HG03457 (cell line): ENCODE results near the gene ZBTB48.
"Not testable (repeated sequence)": the region's sequence is repeated elsewhere in the genome, so short reads cannot be mapped to it uniquely, and the experiment has no call there.

Experiments
- ATAC-seq: cut with Tn5 transposase; IDR thresholded peaks from one replicate; pipeline ENCODE4 v1.9.1; 2021; ENCODE audit warnings: moderate number of reproducible peaks; ENCODE audit not compliant: unreplicated experiment

The ZBTB48 gene

DNA sequence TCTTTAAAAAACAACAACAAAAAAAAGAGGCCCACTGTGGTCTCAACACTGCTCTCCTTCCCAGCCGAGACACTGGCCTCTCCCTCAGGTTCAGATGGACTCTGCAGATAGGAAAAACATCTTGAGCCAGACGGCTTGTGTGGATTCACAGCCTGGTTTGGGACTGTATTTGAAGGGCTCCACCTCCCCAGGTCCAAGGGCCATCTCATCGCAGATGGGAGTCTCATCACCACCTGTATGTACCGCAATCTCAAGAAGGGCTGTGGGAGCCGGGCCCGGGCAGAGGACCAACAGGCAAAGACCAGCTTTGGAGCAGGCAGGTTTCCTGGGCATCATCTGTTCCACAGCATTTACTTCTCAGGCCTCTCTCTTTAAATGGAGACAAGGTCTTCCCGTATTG lies 10.3 kb downstream of the ZBTB48 start:
- no peak for ATAC-seq

GRCh38 chr1:6591222-6591621 lies 11.4 kb downstream of the ZBTB48 start:
- ATAC-seq, result no peak

DNA sequence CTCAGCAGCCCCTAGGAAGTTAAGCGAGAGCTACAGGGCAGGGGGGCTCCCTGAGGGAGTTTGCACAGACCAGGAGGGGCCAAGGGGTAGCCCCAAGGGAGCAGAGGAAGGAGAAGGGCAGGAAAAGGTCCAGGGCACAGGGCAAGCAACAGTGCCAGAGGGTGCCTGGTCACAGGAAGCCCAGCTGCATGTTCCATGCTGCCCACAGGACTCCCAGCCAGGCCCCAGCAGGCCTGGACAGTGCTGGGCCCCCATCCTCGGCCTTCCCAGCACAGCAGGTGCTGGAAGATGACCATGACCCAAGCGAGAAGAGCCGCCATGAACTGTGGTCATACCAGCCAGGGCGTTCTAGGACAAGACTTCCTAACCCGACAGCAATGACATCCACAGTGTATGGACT lies 11.8 kb downstream of the ZBTB48 start:
- ATAC-seq, result no peak

DNA sequence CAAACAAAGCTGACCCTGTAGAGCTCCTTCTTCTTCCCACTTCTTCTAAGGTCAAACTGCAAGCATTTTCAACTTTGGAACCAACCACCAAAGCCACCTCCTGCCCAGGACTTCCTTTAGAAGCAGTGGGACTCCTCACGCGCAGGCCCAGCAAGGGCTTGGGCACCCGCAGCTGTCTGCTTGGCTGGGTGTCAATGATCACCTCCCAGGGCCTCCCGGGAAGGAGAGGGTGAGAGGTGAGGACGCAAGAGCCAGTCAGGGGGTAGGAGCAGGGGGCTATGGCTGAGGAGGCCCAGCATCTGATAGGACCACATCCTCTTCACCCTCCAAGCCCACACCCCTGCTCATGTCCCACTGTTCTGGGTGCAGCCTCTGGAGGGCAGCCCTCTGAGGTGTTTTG lies 12.6 kb downstream of the ZBTB48 start:
- ATAC-seq, result no peak

DNA sequence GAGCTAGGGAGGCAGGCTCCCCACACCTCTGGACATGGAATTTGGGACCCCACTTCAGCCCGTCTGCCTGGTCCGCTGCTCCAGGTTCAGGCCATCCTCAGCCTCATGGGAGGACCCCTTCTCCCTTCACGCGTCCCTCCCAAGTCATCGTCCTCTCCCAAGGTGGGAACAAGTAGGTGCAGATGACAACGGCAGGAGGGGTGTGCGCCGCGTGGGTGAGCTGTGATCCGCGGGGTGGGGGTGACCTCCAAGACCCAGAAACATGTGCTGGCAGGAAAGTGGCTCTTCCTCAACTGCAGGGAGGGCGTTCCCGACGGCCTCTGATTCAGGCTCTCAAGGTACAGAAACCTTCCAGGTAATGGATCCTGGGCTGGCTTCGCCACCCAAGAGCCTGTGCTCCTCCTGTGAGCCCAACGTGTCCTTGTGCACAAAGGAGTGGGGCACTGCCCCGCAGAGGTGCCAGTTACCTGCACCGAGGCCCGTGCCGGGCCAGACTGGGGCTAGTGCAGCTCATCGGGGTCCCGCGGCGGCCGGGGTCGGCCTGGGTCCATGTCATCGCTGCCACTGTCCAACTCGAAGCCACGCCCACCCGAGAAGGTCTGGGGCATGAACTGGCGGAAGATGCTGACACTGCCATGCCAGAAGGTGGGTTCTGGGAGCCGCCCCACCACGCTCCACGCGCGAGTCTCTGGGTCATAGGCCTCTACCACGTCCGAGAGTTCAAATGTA lies 13.2 kb downstream of the ZBTB48 start:
- no peak for ATAC-seq

DNA sequence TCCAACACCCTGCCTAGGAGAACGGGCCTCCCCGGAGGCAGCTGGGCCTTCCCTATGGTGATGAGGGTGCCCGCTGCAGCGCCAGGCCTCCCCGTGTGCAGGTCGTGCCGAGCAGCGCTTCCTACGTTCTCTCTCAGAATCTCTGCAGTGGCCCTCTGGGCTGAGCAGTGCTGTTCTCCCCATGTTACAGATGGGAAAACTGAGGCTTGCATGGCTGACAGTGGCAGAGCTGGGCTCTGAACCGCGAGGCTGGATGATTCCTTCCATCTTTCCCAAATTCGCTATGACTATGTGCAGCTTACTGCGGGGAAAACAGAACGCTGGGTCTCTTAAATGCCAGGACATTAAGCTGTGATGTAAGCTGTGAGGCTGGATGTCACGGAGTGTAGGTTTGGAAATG lies 14.0 kb downstream of the ZBTB48 start:
- ATAC-seq, result no peak

- ATAC-seq, result no peak
Observed at GRCh38 chr1:6594977-6595740, 15.4 kb downstream of the ZBTB48 start.

DNA sequence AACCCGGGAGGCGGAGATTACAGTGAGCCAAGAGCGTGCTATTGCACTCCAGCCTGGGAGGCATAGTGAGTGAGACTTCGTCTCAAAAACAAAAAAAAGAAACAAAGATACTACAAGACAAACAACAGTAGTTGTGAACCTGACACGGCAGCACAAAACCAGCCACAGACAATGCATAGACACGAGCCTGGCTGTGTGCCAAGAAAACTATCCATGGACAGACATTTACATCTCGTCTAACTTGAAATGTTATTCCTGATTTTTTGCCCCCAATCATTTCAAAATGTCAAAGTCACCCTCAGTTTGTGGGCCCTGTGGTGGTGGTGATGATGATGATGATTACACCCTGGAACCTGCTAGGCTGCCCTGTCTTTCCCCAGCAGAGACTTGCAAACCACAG lies 16.6 kb downstream of the ZBTB48 start:
- ATAC-seq, result no peak

- ATAC-seq, result no peak
Observed at GRCh38 chr1:6596886-6597776, 17.3 kb downstream of the ZBTB48 start.

DNA sequence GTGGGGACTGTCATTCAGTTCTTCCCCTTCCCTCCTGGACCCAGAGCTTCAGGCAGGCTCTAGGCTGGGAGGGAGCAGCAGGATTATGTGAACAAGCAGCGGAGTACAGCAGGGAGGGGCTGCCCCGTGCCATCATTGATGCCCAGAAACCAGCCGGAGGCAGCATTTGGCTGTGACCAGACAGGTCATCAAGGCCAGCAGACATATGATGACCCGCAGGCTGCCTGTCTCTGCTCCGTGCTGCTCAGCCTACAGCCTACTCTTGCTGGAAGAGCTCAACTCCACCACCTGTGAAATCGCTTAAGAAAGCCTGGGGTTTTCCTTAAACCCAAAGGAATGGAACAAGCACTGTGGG lies 18.0 kb downstream of the ZBTB48 start:
- ATAC-seq, result no peak

- no peak for ATAC-seq
Observed at GRCh38 chr1:6599141-6599975, 19.6 kb downstream of the ZBTB48 start.

- ATAC-seq, result not testable (repeated sequence)
Observed at GRCh38 chr1:6599991-6600390, 20.2 kb downstream of the ZBTB48 start.

DNA sequence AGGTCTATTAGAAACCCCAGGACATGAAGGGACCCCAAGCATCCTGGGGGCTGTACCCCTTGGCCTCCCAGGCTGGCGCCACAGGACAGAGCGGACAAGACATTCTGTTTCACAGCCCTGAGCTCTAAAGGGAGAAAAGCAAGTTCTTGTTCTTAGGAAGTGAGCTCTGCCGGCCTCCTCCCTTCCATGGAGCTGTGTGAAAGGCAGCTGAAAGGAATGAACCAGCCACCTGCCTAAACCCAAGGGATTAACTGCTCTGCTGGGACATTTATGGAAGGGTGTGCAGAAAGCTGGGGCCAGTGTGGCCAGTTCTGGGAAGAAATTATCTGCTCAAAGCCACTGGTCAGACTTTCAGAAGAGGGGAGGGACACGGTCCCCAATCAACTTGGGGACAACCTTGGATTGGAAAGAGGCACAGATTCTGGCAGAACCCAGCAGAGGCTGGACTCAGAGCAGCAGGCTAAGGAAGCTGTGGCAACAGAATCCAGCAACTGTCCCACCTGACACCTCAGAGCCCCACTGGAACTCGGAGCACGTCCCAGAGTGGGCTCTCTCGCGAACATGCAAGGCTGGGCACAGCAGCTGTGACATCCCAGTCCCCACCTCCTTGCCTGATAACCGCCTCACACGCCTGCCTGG lies 20.7 kb downstream of the ZBTB48 start:
- ATAC-seq, result no peak

DNA sequence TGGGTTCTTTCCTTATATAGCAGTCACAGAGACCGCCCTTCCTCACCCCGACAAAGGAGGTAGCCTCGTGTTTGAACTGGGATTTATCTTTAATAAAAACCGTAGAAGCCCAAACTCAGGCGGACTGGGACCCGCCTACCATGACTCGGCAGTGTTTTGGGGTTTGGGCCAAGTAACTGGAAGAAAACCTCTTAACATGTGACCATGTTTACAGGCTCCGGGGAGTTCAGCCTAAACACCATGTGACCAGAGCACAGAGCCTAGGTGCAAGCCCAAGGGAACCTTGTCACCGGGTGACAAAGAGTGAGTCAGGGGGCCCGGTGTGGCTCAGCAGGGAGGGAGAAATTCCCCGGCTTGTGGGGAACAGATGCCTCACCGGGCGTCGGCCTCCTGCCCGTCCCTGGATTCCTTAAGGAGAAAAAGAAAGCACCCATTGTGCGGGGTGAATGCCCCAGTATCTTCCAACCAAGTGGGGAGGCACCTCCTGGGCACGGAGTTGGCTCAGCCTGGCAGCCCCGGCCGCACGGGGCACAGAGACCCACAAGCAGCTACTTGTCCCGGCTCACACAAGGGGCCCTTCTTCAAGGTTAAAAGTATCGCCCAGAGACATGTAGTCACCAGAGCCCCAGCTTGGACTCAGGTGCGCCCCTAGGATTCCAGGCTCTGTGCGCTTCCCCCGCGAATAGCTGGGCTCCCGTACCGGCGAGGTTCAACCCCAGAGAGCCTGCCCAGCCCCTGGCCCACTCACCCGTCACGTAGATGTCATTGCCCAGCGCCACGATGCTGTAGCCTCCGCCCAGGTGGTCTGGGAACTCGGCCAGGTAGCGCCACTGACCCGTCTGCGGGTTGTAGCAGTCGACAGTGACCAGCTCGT lies 21.5 kb downstream of the ZBTB48 start:
- no peak for ATAC-seq

DNA sequence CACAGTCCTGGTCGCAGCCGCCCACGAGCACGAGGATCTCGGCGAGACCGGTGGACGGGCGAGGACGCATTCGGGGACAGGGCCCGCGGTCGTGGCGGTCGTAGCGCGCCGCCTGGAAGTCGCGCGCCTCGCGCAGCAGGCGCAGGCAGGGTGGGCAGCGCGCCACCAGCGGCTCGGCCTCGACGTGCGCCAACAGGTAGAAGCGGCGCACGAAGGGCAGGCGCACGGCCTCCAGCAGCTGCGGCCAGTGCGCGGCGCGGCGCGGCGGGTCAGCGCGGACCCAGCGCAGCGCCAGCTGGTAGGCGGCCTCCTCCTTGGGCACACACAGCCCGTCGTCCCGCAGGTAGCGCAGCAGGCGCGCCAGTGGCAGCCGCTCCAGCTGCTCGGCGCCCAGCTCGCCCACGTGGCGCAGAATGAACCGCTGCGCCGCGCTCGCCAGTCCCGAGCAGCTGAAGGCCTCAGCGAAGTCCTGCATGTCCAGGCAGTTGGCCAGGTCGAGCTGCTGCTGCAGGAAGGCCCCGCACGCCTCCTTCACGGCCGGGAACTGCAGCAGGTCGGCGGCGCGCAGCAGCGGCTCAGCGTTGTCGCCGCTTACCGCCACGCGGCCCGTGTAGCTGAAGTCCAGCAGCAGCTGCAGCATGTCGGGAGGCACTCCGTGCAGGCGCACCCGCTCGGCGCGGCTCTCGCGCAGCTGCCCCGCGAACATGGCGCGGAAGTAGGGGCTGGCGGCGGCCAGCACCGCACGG lies 22.3 kb downstream of the ZBTB48 start:
- no peak for ATAC-seq

- ATAC-seq, result peak; percentile 40
Observed at GRCh38 chr1:6602669-6603237, 23.0 kb downstream of the ZBTB48 start, which contains the start of gene KLHL21. TSS of gene KLHL21 (minus strand) at chr1:6602869. CDS start at chr1:6602817, 52 bp downstream.

DNA sequence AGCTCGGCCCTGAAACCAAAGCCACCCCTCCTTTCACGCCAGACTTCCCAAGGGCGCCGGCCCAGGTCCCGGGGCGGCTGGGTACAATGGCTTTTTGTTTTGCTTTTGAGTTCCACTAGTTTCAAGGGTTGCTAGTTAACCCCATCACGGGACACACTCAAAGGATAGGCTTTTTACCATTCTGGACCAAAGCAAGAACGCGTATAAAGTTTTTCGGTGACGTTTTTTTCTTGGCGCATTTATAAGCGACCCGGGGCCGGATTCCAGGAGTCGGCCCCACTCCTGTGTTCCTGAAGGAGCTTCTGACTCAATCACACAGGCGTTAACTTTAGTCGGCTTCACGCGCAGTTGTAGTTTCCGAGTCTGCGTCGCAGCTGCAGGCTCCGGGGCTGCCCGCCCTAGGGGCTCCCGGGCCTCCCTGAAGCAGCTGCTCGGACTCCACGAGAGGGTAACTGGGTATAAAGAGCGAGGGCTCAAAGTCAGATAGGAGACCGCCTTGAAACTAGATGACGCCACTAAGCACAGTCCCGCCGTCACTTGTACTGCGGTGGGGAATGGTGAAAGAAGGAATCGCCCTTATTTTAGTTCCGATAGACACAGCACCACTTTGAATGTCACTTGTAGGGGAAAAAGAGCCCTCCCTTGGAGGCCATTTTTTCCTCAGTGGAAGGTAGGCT lies 23.6 kb downstream of the ZBTB48 start:
- peak; percentile 22 for ATAC-seq
